ENCODE data around the gene C8G. TPM values are rescaled to one million over a fixed set of nuclear protein-coding genes. Genes with fewer than 3 reads are reported as not detected.

C8G gene
- total RNA-seq, 1 experiment from 2014 or later = 0.85 TPM

DNA sequence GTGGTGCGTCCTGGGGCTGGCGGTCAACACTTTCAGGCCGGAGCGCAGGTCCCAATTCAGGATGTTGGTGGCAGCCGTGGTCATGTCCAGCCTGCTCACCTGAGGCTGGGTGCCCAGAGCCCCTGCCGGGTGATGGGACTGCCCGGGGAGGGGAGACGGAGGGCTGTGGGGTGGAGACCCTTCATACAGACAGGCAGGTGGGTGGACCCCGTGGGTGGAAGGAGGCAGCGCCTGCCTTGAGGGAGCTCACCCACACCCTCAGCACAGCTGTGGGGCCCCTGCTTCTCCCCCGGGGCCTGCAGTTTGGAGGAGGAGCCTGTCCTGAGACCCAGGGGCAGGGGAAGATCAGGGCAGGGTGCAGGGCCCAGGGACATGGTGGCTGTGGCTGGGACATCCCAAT is 25.3 kb downstream of the C8G start:
- no peaks in the 10 kb centered on the region for H3K27me3 Mint-ChIP-seq (ENCODE audit: low read depth)
- ChIA-PET POLR2A (no interaction called here), CTCF (interaction anchor here (0.7 to 4.5 kb wide), 4 partner anchors 8 to 65 kb away, joined by 3 to 19 read pairs (median 9); no protein-coding TSS in a partner anchor)
- TF ChIP-seq CREM (CRISPR knock-in tag; IDR thresholded peaks at IDR 0.05) (no peak), NR3C1 (CRISPR knock-in tag; conservative IDR thresholded peaks at IDR 0.05; ENCODE audit: low read depth) (no peak), MXD4 (CRISPR knock-in tag; IDR thresholded peaks at IDR 0.05; ENCODE audit: borderline replicate concordance) (no peak), ZNF263 (CRISPR knock-in tag; IDR thresholded peaks at IDR 0.05; ENCODE audit: low read depth) (no peak), PRRX2 (CRISPR knock-in tag; IDR thresholded peaks at IDR 0.05) (no peak), NFYB (CRISPR knock-in tag; conservative IDR thresholded peaks at IDR 0.05; ENCODE audit: low read depth) (no peak)
- TF ChIP-seq, protein P1, sequence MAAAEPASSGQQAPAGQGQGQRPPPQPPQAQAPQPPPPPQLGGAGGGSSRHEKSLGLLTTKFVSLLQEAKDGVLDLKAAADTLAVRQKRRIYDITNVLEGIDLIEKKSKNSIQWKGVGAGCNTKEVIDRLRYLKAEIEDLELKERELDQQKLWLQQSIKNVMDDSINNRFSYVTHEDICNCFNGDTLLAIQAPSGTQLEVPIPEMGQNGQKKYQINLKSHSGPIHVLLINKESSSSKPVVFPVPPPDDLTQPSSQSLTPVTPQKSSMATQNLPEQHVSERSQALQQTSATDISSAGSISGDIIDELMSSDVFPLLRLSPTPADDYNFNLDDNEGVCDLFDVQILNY (CRISPR knock-in tag; IDR thresholded peaks at IDR 0.05) = no peak
- TF ChIP-seq, protein P2, sequence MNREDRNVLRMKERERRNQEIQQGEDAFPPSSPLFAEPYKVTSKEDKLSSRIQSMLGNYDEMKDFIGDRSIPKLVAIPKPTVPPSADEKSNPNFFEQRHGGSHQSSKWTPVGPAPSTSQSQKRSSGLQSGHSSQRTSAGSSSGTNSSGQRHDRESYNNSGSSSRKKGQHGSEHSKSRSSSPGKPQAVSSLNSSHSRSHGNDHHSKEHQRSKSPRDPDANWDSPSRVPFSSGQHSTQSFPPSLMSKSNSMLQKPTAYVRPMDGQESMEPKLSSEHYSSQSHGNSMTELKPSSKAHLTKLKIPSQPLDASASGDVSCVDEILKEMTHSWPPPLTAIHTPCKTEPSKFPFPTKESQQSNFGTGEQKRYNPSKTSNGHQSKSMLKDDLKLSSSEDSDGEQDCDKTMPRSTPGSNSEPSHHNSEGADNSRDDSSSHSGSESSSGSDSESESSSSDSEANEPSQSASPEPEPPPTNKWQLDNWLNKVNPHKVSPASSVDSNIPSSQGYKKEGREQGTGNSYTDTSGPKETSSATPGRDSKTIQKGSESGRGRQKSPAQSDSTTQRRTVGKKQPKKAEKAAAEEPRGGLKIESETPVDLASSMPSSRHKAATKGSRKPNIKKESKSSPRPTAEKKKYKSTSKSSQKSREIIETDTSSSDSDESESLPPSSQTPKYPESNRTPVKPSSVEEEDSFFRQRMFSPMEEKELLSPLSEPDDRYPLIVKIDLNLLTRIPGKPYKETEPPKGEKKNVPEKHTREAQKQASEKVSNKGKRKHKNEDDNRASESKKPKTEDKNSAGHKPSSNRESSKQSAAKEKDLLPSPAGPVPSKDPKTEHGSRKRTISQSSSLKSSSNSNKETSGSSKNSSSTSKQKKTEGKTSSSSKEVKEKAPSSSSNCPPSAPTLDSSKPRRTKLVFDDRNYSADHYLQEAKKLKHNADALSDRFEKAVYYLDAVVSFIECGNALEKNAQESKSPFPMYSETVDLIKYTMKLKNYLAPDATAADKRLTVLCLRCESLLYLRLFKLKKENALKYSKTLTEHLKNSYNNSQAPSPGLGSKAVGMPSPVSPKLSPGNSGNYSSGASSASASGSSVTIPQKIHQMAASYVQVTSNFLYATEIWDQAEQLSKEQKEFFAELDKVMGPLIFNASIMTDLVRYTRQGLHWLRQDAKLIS (CRISPR knock-in tag; IDR thresholded peaks at IDR 0.05; ENCODE audit: borderline replicate concordance) = no peak
- TF ChIP-seq, protein P3, sequence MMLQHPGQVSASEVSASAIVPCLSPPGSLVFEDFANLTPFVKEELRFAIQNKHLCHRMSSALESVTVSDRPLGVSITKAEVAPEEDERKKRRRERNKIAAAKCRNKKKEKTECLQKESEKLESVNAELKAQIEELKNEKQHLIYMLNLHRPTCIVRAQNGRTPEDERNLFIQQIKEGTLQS (CRISPR knock-in tag; conservative IDR thresholded peaks at IDR 0.05) = no peak
- no peak overlapping the region for H3K27ac Mint-ChIP-seq
- no peaks in the 10 kb centered on the region for H3K9me3 Mint-ChIP-seq
- H3K4me3 Mint-ChIP-seq = no peak overlapping the region
- H3K4me1 Mint-ChIP-seq = peaks cover 10% of the 10 kb centered on the region
- ATAC-seq = no peak
- DNase-seq (ENCODE audit: low spot score) = no peak
- H3K36me3 Mint-ChIP-seq = no peaks in the 10 kb centered on the region

DNA sequence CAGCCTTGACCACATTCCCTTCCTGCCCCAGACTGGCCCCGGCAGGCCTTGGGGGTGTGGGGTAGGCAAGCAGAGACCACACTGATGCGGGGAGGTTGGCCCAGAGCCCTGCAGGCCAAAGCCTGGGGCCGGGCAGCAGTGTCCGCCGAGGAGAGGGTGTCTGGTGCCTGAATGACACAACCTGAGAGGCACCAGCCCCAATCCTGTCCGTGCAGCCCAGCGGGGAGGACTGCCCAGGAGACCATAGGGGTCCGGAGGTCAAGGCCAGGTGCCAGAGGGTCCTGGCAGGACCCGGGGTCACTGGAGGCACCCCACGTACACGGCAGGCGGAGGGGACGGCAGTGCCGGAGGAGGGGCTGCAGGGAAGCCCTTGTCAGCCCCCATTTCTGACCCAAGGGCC is 26.7 kb downstream of the C8G start:
- ChIA-PET CTCF (interaction anchor here (0.5 to 4.5 kb wide), 4 partner anchors 24 to 63 kb away, joined by 3 to 19 read pairs (median 12); no protein-coding TSS in a partner anchor), POLR2A (no interaction called here)
- Mint-ChIP-seq H3K27ac (no peak overlapping the region), H3K4me3 (no peak overlapping the region), H3K36me3 (no peaks in the 10 kb centered on the region), H3K9me3 (no peaks in the 10 kb centered on the region), H3K27me3 (ENCODE audit: low read depth) (no peaks in the 10 kb centered on the region), H3K4me1 (no peaks in the 10 kb centered on the region)
- ATAC-seq (no peak), DNase-seq (ENCODE audit: low spot score) (no peak)
- TF ChIP-seq, protein P4, sequence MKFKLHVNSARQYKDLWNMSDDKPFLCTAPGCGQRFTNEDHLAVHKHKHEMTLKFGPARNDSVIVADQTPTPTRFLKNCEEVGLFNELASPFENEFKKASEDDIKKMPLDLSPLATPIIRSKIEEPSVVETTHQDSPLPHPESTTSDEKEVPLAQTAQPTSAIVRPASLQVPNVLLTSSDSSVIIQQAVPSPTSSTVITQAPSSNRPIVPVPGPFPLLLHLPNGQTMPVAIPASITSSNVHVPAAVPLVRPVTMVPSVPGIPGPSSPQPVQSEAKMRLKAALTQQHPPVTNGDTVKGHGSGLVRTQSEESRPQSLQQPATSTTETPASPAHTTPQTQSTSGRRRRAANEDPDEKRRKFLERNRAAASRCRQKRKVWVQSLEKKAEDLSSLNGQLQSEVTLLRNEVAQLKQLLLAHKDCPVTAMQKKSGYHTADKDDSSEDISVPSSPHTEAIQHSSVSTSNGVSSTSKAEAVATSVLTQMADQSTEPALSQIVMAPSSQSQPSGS (CRISPR knock-in tag; IDR thresholded peaks at IDR 0.05; ENCODE audit: borderline replicate concordance, low read depth) = no peak
- TF ChIP-seq, protein P5, sequence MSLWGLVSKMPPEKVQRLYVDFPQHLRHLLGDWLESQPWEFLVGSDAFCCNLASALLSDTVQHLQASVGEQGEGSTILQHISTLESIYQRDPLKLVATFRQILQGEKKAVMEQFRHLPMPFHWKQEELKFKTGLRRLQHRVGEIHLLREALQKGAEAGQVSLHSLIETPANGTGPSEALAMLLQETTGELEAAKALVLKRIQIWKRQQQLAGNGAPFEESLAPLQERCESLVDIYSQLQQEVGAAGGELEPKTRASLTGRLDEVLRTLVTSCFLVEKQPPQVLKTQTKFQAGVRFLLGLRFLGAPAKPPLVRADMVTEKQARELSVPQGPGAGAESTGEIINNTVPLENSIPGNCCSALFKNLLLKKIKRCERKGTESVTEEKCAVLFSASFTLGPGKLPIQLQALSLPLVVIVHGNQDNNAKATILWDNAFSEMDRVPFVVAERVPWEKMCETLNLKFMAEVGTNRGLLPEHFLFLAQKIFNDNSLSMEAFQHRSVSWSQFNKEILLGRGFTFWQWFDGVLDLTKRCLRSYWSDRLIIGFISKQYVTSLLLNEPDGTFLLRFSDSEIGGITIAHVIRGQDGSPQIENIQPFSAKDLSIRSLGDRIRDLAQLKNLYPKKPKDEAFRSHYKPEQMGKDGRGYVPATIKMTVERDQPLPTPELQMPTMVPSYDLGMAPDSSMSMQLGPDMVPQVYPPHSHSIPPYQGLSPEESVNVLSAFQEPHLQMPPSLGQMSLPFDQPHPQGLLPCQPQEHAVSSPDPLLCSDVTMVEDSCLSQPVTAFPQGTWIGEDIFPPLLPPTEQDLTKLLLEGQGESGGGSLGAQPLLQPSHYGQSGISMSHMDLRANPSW (CRISPR knock-in tag; conservative IDR thresholded peaks at IDR 0.05; ENCODE audit: low read depth) = no peak
- TF ChIP-seq RORB (CRISPR knock-in tag; IDR thresholded peaks at IDR 0.05) = no peak
- no peak for TF ChIP-seq ZNF232 (CRISPR knock-in tag; IDR thresholded peaks at IDR 0.05)
- TF ChIP-seq MYBL2 (CRISPR knock-in tag; IDR thresholded peaks at IDR 0.05) = no peak
- TF ChIP-seq, protein P6, sequence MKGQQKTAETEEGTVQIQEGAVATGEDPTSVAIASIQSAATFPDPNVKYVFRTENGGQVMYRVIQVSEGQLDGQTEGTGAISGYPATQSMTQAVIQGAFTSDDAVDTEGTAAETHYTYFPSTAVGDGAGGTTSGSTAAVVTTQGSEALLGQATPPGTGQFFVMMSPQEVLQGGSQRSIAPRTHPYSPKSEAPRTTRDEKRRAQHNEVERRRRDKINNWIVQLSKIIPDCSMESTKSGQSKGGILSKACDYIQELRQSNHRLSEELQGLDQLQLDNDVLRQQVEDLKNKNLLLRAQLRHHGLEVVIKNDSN (CRISPR knock-in tag; IDR thresholded peaks at IDR 0.05) = no peak
- no peak for TF ChIP-seq ZNF263 (CRISPR knock-in tag; IDR thresholded peaks at IDR 0.05; ENCODE audit: low read depth)
- TF ChIP-seq, protein P7, sequence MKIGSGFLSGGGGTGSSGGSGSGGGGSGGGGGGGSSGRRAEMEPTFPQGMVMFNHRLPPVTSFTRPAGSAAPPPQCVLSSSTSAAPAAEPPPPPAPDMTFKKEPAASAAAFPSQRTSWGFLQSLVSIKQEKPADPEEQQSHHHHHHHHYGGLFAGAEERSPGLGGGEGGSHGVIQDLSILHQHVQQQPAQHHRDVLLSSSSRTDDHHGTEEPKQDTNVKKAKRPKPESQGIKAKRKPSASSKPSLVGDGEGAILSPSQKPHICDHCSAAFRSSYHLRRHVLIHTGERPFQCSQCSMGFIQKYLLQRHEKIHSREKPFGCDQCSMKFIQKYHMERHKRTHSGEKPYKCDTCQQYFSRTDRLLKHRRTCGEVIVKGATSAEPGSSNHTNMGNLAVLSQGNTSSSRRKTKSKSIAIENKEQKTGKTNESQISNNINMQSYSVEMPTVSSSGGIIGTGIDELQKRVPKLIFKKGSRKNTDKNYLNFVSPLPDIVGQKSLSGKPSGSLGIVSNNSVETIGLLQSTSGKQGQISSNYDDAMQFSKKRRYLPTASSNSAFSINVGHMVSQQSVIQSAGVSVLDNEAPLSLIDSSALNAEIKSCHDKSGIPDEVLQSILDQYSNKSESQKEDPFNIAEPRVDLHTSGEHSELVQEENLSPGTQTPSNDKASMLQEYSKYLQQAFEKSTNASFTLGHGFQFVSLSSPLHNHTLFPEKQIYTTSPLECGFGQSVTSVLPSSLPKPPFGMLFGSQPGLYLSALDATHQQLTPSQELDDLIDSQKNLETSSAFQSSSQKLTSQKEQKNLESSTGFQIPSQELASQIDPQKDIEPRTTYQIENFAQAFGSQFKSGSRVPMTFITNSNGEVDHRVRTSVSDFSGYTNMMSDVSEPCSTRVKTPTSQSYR (CRISPR knock-in tag; IDR thresholded peaks at IDR 0.05) = no peak
- TF ChIP-seq ZNF317 (CRISPR knock-in tag; IDR thresholded peaks at IDR 0.05; ENCODE audit: borderline replicate concordance, low read depth) = no peak
- TF ChIP-seq ETV6 (CRISPR knock-in tag; IDR thresholded peaks at IDR 0.05) = no peak

Measured in WTC11 (cell line).